Peyer's patch (tissue), 4 donors: ENCODE results near the gene CELSR2.

Experiments
- CTCF ChIP-seq, 6 experiments: fragments of 450-650 bp in 4 of 6; fragments of 200-600 bp in 2 of 6; sonication (generic) in 1 of 6; IDR thresholded peaks; one replicate each; pipeline ENCODE4 v1.5.1; 2017 to 2019; ENCODE audit warnings: antibody characterized with exemption in 6 of 6, mild to moderate bottlenecking in 3 of 6, moderate library complexity in 1 of 6
- POLR2A ChIP-seq, 2 donors: fragments of 450-650 bp; IDR thresholded peaks; one replicate each; pipeline ENCODE4 v1.5.1; 2017; ENCODE audit warnings: antibody characterized with exemption in 2 of 2, mild to moderate bottlenecking in 2 of 2, moderate library complexity in 2 of 2

GRCh38 chr1:109268431-109269211, 19.3 kb downstream of the CELSR2 start:
- no peak for TF ChIP-seq CTCF (IDR thresholded peaks at IDR 0.05)
- TF ChIP-seq POLR2A (IDR thresholded peaks at IDR 0.05): no peak
